SK-N-SH (cell line): ENCODE results near the gene FUS. TPM values are rescaled to one million over a fixed set of nuclear protein-coding genes. Genes with fewer than 3 reads are reported as not detected.

ENCODE experiments used
- CTCF ChIA-PET: fragments of 300-600, 350-600 bp; formaldehyde crosslinking; extraction: SDS; loops from one replicate; lab custom pipeline; 2021; lab: Yijun Ruan, JAX
- POLR2A ChIA-PET: fragments of 350-600 bp; sonication (Branson Sonifier 250); formaldehyde crosslinking; extraction: SDS; loops from one replicate; lab custom pipeline; 2020; ENCODE audit warnings: antibody characterized with exemption, inconsistent platforms; lab: Yijun Ruan, JAX
- DNase-seq: peaks from one replicate; pipeline ENCODE4 v3.0.0; 2012
- H2AFZ ChIP-seq: fragments of 200-600 bp; sonication (generic); 2 replicates; pipeline ENCODE4 v1.8.1; 2016; ENCODE audit warnings: antibody characterized with exemption, mild to moderate bottlenecking, low read depth
- H3F3A ChIP-seq: fragments of 200-600 bp; sonication (generic); replicated peaks from 2 replicates; pipeline ENCODE3; 2016; ENCODE audit warnings: antibody characterized with exemption, mild to moderate bottlenecking; ENCODE audit not compliant: insufficient read depth
- H3K27ac ChIP-seq, 2 experiments: fragments of 200-500 bp in 1 of 2; fragments of 200-600 bp in 1 of 2; sonication (Bioruptor generic) in 1 of 2; sonication (generic), shearing (Covaris generic) in 1 of 2; 2 replicates each; pipeline versions ENCODE4 v1.5.1 to v1.6.1; 2014 to 2016; ENCODE audit warnings: low read depth in 2 of 2, inconsistent platforms in 1 of 2, low read length in 1 of 2, mild to moderate bottlenecking in 1 of 2, mixed read lengths in 1 of 2
- H3K27me3 ChIP-seq: fragments of 200-600 bp; sonication (generic), shearing (Covaris generic); 2 replicates; pipeline ENCODE4 v1.6.1; 2016; ENCODE audit warnings: mixed run types; ENCODE audit not compliant: insufficient read depth
- H3K36me3 ChIP-seq, 2 experiments: fragments of 200-500 bp in 1 of 2; fragments of 200-600 bp in 1 of 2; sonication (Bioruptor generic) in 1 of 2; sonication (generic) in 1 of 2; replicated peaks in 1 of 2; 2 replicates each; pipeline versions ENCODE3 to v1.5.1; 2014 to 2016; ENCODE audit warnings: low read length in 1 of 2, mild to moderate bottlenecking in 1 of 2; ENCODE audit not compliant: insufficient read depth in 2 of 2, control insufficient read depth in 1 of 2
- H3K4me1 ChIP-seq, 2 experiments: fragments of 200-500 bp in 1 of 2; fragments of 200-600 bp in 1 of 2; sonication (Bioruptor generic) in 1 of 2; sonication (generic), shearing (Covaris generic) in 1 of 2; 2 replicates each; pipeline versions ENCODE4 v1.5.1 to v1.6.1; 2014 to 2016; ENCODE audit warnings: low read depth in 1 of 2, low read length in 1 of 2, mixed run types in 1 of 2; ENCODE audit not compliant: insufficient read depth in 2 of 2, control insufficient read depth in 1 of 2
- H3K4me2 ChIP-seq: fragments of 200-600 bp; sonication (generic), shearing (Covaris generic); 2 replicates; pipeline ENCODE4 v1.6.1; 2017; ENCODE audit warnings: mixed run types
- H3K4me3 ChIP-seq, 2 experiments: fragments of 200-500 bp in 1 of 2; fragments of 200-600 bp in 1 of 2; sonication (Bioruptor generic) in 1 of 2; sonication (generic), shearing (Covaris generic) in 1 of 2; 2 replicates each; pipeline versions ENCODE4 v1.5.1 to v1.8.1; 2014 to 2016; ENCODE audit warnings: low read depth in 2 of 2, inconsistent platforms in 1 of 2, low read length in 1 of 2, mild to moderate bottlenecking in 1 of 2, mixed read lengths in 1 of 2, moderate library complexity in 1 of 2
- H3K79me2 ChIP-seq: fragments of 200-600 bp; sonication (generic); 2 replicates; pipeline ENCODE4 v1.8.1; 2017; ENCODE audit warnings: mild to moderate bottlenecking; ENCODE audit not compliant: insufficient read depth
- H3K9ac ChIP-seq: fragments of 200-600 bp; sonication (generic); 2 replicates; pipeline ENCODE4 v1.6.1; 2017; ENCODE audit warnings: mixed run types
- H3K9me2 ChIP-seq: fragments of 200-600 bp; sonication (generic); 2 replicates; pipeline ENCODE4 v1.6.1; 2017; ENCODE audit warnings: mixed run types
- H3K9me3 ChIP-seq: fragments of 200-600 bp; sonication (generic); 2 replicates; pipeline ENCODE4 v1.6.1; 2017; ENCODE audit warnings: mixed run types, mild to moderate bottlenecking, moderate library complexity
- H4K20me1 ChIP-seq: fragments of 200-600 bp; sonication (generic); 2 replicates; pipeline ENCODE4 v1.6.1; 2017; ENCODE audit warnings: mild to moderate bottlenecking, mixed run types; ENCODE audit not compliant: insufficient read depth
- CHD2 ChIP-seq: fragments of 150-350 bp; IDR thresholded peaks from 2 replicates; pipeline ENCODE4 v1.6.1; 2018; ENCODE audit warnings: low read length; ENCODE audit not compliant: partially characterized antibody
- FOXJ3 ChIP-seq: sonication (generic); formaldehyde crosslinking; IDR thresholded peaks from 2 replicates; pipeline ENCODE4 v1.5.1; 2020; ENCODE audit warnings: mild to moderate bottlenecking, missing genetic modification reagents
- FOXM1 ChIP-seq: IDR thresholded peaks from 2 replicates; pipeline ENCODE4 v1.4.0; 2012; ENCODE audit warnings: low read depth, mild to moderate bottlenecking
- GABPA ChIP-seq: IDR thresholded peaks from 2 replicates; pipeline ENCODE4 v1.4.0; 2012; ENCODE audit warnings: low read depth, mild to moderate bottlenecking
- JUND ChIP-seq: IDR thresholded peaks from 2 replicates; pipeline ENCODE4 v1.4.0; 2012
- REST ChIP-seq: IDR thresholded peaks from 2 replicates; pipeline ENCODE4 v1.6.1; 2012; ENCODE audit warnings: mild to moderate bottlenecking, low read depth, low read length, moderate library complexity
- SIN3A ChIP-seq: IDR thresholded peaks from 2 replicates; pipeline ENCODE4 v1.6.1; 2012; ENCODE audit warnings: low read depth, mild to moderate bottlenecking, low read length, moderate library complexity, borderline replicate concordance
- SMC3 ChIP-seq: IDR thresholded peaks from 2 replicates; pipeline ENCODE4 v1.6.1; 2012; ENCODE audit warnings: low read depth, low read length, improper control_type of control experiment
- TAF1 ChIP-seq: IDR thresholded peaks from 2 replicates; pipeline ENCODE4 v1.6.1; 2012; ENCODE audit warnings: low read depth, mild to moderate bottlenecking, low read length, moderate library complexity, borderline replicate concordance
- TEAD4 ChIP-seq: IDR thresholded peaks from 2 replicates; pipeline ENCODE4 v1.4.0; 2012; ENCODE audit warnings: mild to moderate bottlenecking, borderline replicate concordance; ENCODE audit not compliant: insufficient read depth
- USF1 ChIP-seq: IDR thresholded peaks from 2 replicates; pipeline ENCODE4 v1.4.0; 2012; ENCODE audit warnings: low read depth, borderline replicate concordance
- YY1 ChIP-seq: IDR thresholded peaks from 2 replicates; pipeline ENCODE4 v1.4.0; 2012; ENCODE audit warnings: low read depth, mild to moderate bottlenecking
- WGBS: methylation state at CpG from one replicate; pipeline ENCODE4 v1.1.6; 2017; ENCODE audit warnings: low lambda C conversion rate; 5-methylcytosine and 5-hydroxymethylcytosine counted together
- polyA plus RNA-seq, 3 experiments: library from polyadenylated mRNA; depleted of rRNA; stranded (reverse); fragments of >200 nt; gene quantifications; 2 replicates each; pipeline ENCODE4 v1.2.3, GENCODE V29; 2012
- TF ChIP-seq, protein P1 (sequence below): IDR thresholded peaks from 2 replicates; pipeline ENCODE4 v1.4.0; 2012; ENCODE audit warnings: low read depth, borderline replicate concordance

FUS gene
- polyA plus RNA-seq, 1 of the 3 experiments (the other 2 are of a cell fraction): 429 TPM

DNA sequence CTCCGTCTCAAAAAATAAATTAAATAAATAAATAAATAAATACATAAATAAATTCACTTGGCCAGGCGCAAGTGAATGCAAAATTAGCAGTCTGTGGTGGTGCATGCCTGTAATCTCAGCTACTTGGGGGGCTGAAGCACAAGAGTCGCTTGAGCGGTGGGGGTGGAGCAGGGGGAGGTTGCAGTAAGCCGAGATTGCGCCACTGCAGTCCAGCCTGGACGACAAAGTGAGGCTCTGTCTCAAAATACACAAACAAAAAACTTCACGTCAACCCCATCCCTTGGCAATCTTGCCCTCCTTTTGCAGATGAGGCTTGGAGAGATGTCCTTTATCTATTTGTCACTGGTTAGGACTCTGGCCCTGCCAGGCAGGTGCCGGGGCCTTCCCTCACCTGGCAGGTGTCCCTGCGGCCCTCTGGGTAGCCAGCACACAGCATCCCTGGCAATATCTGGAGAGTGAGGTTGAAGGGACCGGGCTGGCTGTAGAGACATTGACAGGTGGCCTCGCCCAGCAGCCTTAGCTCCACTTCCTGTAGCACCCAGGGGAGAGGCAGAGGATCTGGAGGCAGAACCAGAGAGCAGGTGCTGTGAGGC, 34.4 kb upstream of the FUS start:
- DNase-seq: no peak
- no peak overlapping the region for H3K9ac ChIP-seq
- no peak overlapping the region for H3K4me3 ChIP-seq
- no peaks in the 10 kb centered on the region for H3K9me3 ChIP-seq
- CTCF ChIA-PET: interaction anchor here (1.1 kb wide), 1 partner anchor 161 kb away, joined by 6 read pairs; the partner anchor contains the start of gene HSD3B7
- H3K9me2 ChIP-seq: no peaks in the 10 kb centered on the region
- peaks cover 8 to 12% of the 10 kb centered on the region in 2 experiments; a peak in 1 of 4 replicates for H3K4me1 ChIP-seq
- POLR2A ChIA-PET: no interaction called here
- no peak overlapping the region for H3K27ac ChIP-seq
- H4K20me1 ChIP-seq: no peaks in the 10 kb centered on the region
- TF ChIP-seq CHD2: no peak
- no peak for TF ChIP-seq FOXJ3 (CRISPR knock-in tag)
- H2AFZ ChIP-seq: no peak overlapping the region
- H3K27me3 ChIP-seq: no peaks in the 10 kb centered on the region
- no peak overlapping the region for H3K4me2 ChIP-seq
- WGBS: 70% methylated on average over 11 of the region's 12 CpGs
- peaks cover 10% of the 10 kb centered on the region for H3F3A ChIP-seq
- no peaks in the 10 kb centered on the region for H3K79me2 ChIP-seq
- H3K36me3 ChIP-seq: no peaks in the 10 kb centered on the region

DNA sequence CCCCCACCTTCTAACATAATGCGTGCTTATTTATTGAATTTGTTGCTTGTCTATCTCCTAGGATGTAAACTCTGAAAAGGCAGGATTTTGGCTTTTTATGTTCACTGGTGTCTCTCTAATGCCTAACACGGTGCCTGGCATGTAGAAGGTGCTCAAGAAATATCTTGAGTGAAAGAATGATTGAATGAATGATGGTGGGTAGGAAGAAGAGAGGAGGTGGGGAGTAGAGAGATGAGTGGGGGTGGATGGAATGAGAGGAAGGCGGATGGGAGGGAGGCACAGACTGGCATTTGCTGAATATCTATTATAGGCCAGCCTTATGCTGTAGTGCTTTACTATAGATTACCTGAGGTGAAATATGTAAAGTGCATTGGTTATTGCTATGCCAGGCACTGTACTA, 32.4 kb upstream of the FUS start:
- Histone ChIP-seq H3K4me1 (peaks cover 0 to 4% of the 10 kb centered on the region in 2 experiments; a peak in 1 of 4 replicates), H3K4me3 (no peak overlapping the region), H3K27me3 (no peaks in the 10 kb centered on the region), H3K9me2 (no peaks in the 10 kb centered on the region), H4K20me1 (no peaks in the 10 kb centered on the region), H2AFZ (no peak overlapping the region), H3K36me3 (no peaks in the 10 kb centered on the region), H3K9ac (no peak overlapping the region)
- DNase-seq: no peak
- WGBS: 67% methylated on average over 3 of the region's 3 CpGs
- POLR2A ChIA-PET: interaction anchor here (1.2 kb wide), 1 partner anchor 33 kb away, joined by 6 read pairs; the partner anchor contains the start of gene FUS
- CTCF ChIA-PET: no interaction called here
- TF ChIP-seq USF1: no peak
- TF ChIP-seq, all 33 proteins: peak for 0
- Histone ChIP-seq H3K9me3 (no peaks in the 10 kb centered on the region), H3K79me2 (no peaks in the 10 kb centered on the region), H3K27ac (no peak overlapping the region), H3K4me2 (no peak overlapping the region), H3F3A (peaks cover 10% of the 10 kb centered on the region)

GRCh38 chr16:31148281-31148728, 31.6 kb upstream of the FUS start:
- ChIA-PET CTCF (no interaction called here), POLR2A (no interaction called here)
- TF ChIP-seq TEAD4 (no peak), GABPA (no peak), TAF1 (no peak), SIN3A (no peak), YY1 (no peak), SMC3 (no peak), FOXM1 (no peak), REST (no peak), JUND (no peak), CHD2 (no peak)
- TF ChIP-seq, protein P1, sequence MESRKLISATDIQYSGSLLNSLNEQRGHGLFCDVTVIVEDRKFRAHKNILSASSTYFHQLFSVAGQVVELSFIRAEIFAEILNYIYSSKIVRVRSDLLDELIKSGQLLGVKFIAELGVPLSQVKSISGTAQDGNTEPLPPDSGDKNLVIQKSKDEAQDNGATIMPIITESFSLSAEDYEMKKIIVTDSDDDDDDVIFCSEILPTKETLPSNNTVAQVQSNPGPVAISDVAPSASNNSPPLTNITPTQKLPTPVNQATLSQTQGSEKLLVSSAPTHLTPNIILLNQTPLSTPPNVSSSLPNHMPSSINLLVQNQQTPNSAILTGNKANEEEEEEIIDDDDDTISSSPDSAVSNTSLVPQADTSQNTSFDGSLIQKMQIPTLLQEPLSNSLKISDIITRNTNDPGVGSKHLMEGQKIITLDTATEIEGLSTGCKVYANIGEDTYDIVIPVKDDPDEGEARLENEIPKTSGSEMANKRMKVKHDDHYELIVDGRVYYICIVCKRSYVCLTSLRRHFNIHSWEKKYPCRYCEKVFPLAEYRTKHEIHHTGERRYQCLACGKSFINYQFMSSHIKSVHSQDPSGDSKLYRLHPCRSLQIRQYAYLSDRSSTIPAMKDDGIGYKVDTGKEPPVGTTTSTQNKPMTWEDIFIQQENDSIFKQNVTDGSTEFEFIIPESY: no peak

More at GRCh38 chr16:31148281-31148728, 31.6 kb upstream of the FUS start:
- Histone ChIP-seq H4K20me1 (no peaks in the 10 kb centered on the region), H3F3A (peaks cover 10% of the 10 kb centered on the region), H3K79me2 (no peaks in the 10 kb centered on the region), H3K4me1 (no peaks in the 10 kb centered on the region), H3K36me3 (no peaks in the 10 kb centered on the region), H3K27me3 (no peaks in the 10 kb centered on the region), H3K9ac (no peak overlapping the region), H3K9me2 (no peaks in the 10 kb centered on the region), H3K4me2 (no peak overlapping the region), H2AFZ (no peak overlapping the region), H3K27ac (no peak overlapping the region), H3K9me3 (no peaks in the 10 kb centered on the region), H3K4me3 (no peak overlapping the region)
- 67% methylated on average over 18 of the region's 40 CpGs for WGBS
- peak; percentile 38 for DNase-seq
